HepG2 (cell line): ENCODE results near the gene PP2D1. TPM values are rescaled to one million over a fixed set of nuclear protein-coding genes. Genes with fewer than 3 reads are reported as not detected.

Experiments used
- BCL6 ChIP-seq: IDR thresholded peaks from 2 replicates; pipeline ENCODE4 v1.6.1; 2016; ENCODE audit warnings: missing genetic modification reagents, missing compliant biosample characterization
- ELF1 ChIP-seq: sonication (generic); formaldehyde crosslinking; IDR thresholded peaks from 2 replicates; pipeline ENCODE4 v1.4.0; 2020; ENCODE audit warnings: missing genetic modification reagents
- HDAC1 ChIP-seq: sonication (generic); formaldehyde crosslinking; IDR thresholded peaks from 2 replicates; pipeline ENCODE4 v1.5.1; 2020; ENCODE audit warnings: mild to moderate bottlenecking, missing genetic modification reagents
- HNRNPK ChIP-seq: fragments of 200-400 bp; formaldehyde crosslinking; IDR thresholded peaks from 2 replicates; pipeline ENCODE4 v1.6.1; 2018; ENCODE audit warnings: low read length, low read depth, moderate library complexity, mild to moderate bottlenecking; ENCODE audit not compliant: poor library complexity, severe bottlenecking
- JUN ChIP-seq: sonication (generic); formaldehyde crosslinking; IDR thresholded peaks from 2 replicates; pipeline ENCODE4 v1.4.0; 2020; ENCODE audit warnings: mild to moderate bottlenecking, missing genetic modification reagents
- PHF20 ChIP-seq: sonication (generic); formaldehyde crosslinking; IDR thresholded peaks from 2 replicates; pipeline ENCODE4 v1.5.0; 2020; ENCODE audit warnings: mild to moderate bottlenecking, missing genetic modification reagents
- SALL1 ChIP-seq: sonication (generic); formaldehyde crosslinking; IDR thresholded peaks from 2 replicates; pipeline ENCODE4 v1.8.0; 2022; ENCODE audit warnings: mild to moderate bottlenecking, missing genetic modification reagents
- SIN3A ChIP-seq: IDR thresholded peaks from 2 replicates; pipeline ENCODE4 v1.6.1; 2011; ENCODE audit warnings: low read depth, mild to moderate bottlenecking, control low read depth, low read length, borderline replicate concordance
- SP2 ChIP-seq: sonication (generic); formaldehyde crosslinking; IDR thresholded peaks from 2 replicates; pipeline ENCODE4 v1.5.1; 2020; ENCODE audit warnings: mild to moderate bottlenecking, missing genetic modification reagents
- SSRP1 ChIP-seq: IDR thresholded peaks from 2 replicates; pipeline ENCODE4 v1.6.1; 2016; ENCODE audit warnings: control low read depth
- ZNF20 ChIP-seq: sonication (generic); formaldehyde crosslinking; IDR thresholded peaks from 2 replicates; pipeline ENCODE4 v1.4.0; 2020; ENCODE audit warnings: mild to moderate bottlenecking, moderate library complexity, missing genetic modification reagents
- ZNF558 ChIP-seq: sonication (generic); formaldehyde crosslinking; IDR thresholded peaks from 2 replicates; pipeline ENCODE4 v1.9.0; 2022; ENCODE audit warnings: mild to moderate bottlenecking, missing genetic modification reagents, borderline replicate concordance
- ZNF773 ChIP-seq: sonication (generic); formaldehyde crosslinking; IDR thresholded peaks from 2 replicates; pipeline ENCODE4 v1.4.0; 2020; ENCODE audit warnings: missing genetic modification reagents, borderline replicate concordance
- ZNF883 ChIP-seq: sonication (generic); formaldehyde crosslinking; IDR thresholded peaks from 2 replicates; pipeline ENCODE4 v1.5.1; 2020; ENCODE audit warnings: mild to moderate bottlenecking, missing genetic modification reagents; ENCODE audit errors: not compliant biosample characterization
- polyA plus RNA-seq, 8 experiments: library from polyadenylated mRNA; depleted of rRNA in 3 of 8; stranded (reverse) in 7 of 8; unstranded in 1 of 8; fragments of >200 nt; fragmentation: Illumina TruSeq in 4 of 8; extraction: Trizol in 4 of 8; gene quantifications; 2 replicates each; pipeline versions ENCODE4 v1.2.1 to v1.2.3, GENCODE V29; 2011 to 2016; ENCODE audit warnings: low read depth in 4 of 8, missing spikeins in 1 of 8, mixed read lengths in 1 of 8; ENCODE audit not compliant: insufficient read depth in 1 of 8
- total RNA-seq, 5 experiments: library from RNA; depleted of rRNA; stranded (reverse); fragments of >200 nt; fragmentation: Illumina TruSeq; extraction: Trizol; gene quantifications; 2 replicates each; pipeline ENCODE4 v1.2.3, GENCODE V29; 2016; ENCODE audit warnings: low read depth in 1 of 5
- TF ChIP-seq, protein P1 (sequence below), 2 experiments: sonication (generic) in 1 of 2; formaldehyde crosslinking in 1 of 2; IDR thresholded peaks; 2 replicates each; pipeline versions ENCODE4 v1.4.0 to v1.6.1; 2018 to 2020; ENCODE audit warnings: missing genetic modification reagents in 2 of 2, borderline replicate concordance in 1 of 2, low read depth in 1 of 2, mild to moderate bottlenecking in 1 of 2, missing biosample characterization in 1 of 2
- TF ChIP-seq, protein P2 (sequence below): sonication (generic); formaldehyde crosslinking; IDR thresholded peaks from 2 replicates; pipeline ENCODE4 v1.8.0; 2022; ENCODE audit warnings: missing genetic modification reagents, mild to moderate bottlenecking, inconsistent platforms, borderline replicate concordance
- TF ChIP-seq, protein P3 (sequence below): sonication (generic); formaldehyde crosslinking; IDR thresholded peaks from 2 replicates; pipeline ENCODE4 v1.5.0; 2020; ENCODE audit warnings: missing genetic modification reagents
- TF ChIP-seq, protein P4 (sequence below): sonication (generic); formaldehyde crosslinking; IDR thresholded peaks from 2 replicates; pipeline ENCODE4 v1.4.0; 2020; ENCODE audit warnings: low read depth, missing genetic modification reagents
- TF ChIP-seq, protein P5 (sequence below): sonication (generic); formaldehyde crosslinking; IDR thresholded peaks from 2 replicates; pipeline ENCODE4 v1.4.0; 2020; ENCODE audit warnings: missing genetic modification reagents

PP2D1 gene
- total and polyA plus RNA-seq, 2 of the 13 experiments (the other 11 are each of a cell fraction or from before 2014, with no cell fraction given) = not detected

DNA sequence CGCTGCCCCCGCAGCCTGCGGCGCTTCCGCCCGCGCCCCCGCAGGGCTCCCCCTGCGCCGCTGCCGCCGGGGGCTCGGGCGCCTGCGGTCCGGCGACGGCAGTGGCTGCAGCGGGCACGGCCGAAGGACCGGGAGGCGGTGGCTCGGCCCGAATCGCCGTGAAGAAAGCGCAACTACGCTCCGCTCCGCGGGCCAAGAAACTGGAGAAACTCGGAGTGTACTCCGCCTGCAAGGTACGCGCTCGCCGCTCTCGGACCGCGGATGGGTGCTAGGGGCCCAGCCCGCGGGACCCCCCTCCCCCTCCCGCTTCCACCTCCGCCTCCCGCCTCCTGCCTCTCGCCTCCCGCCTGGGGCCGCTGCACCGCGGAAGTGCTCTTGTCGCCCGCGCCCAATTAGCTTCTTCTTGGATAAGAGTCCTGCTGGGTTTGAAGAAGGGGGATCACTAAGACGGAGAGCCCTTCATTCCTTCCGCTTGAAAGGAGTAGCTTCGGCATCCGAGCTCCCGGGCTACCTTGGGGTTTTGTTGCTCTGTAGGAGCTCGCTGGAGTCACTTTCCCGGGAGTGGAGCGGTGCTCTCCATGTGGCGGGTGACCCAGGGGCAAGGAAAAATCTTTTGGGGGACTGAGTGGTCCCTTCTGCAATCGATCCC lies 28.6 kb upstream of the PP2D1 start (continued):
- TF ChIP-seq, protein P1, sequence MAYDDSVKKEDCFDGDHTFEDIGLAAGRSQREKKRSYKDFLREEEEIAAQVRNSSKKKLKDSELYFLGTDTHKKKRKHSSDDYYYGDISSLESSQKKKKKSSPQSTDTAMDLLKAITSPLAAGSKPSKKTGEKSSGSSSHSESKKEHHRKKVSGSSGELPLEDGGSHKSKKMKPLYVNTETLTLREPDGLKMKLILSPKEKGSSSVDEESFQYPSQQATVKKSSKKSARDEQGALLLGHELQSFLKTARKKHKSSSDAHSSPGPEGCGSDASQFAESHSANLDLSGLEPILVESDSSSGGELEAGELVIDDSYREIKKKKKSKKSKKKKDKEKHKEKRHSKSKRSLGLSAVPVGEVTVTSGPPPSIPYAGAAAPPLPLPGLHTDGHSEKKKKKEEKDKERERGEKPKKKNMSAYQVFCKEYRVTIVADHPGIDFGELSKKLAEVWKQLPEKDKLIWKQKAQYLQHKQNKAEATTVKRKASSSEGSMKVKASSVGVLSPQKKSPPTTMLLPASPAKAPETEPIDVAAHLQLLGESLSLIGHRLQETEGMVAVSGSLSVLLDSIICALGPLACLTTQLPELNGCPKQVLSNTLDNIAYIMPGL (CRISPR knock-in tag; IDR thresholded peaks at IDR 0.05; ENCODE audit: borderline replicate concordance in 1 of 2, low read depth in 1 of 2) = no peak; a peak in 1 of 4 replicates
- TF ChIP-seq, protein P2, sequence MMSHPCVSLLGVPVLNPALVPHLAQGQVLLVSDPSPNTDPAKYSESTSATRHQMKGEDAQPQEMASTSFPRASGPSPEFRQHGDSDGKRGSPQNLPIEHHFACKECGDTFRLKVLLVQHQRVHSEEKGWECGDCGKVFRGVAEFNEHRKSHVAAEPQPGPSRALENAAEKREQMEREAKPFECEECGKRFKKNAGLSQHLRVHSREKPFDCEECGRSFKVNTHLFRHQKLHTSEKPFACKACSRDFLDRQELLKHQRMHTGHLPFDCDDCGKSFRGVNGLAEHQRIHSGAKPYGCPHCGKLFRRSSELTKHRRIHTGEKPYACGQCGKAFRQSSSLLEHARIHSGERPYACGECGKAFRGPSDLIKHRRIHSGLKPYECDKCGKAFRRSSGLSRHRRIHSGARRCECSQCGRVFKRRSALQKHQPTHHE (CRISPR knock-in tag) = 0 out of 2 replicates have a peak, but pooled peaks have one; percentile 2
- TF ChIP-seq ZNF883 = peak; percentile 4
- TF ChIP-seq HDAC1 (CRISPR knock-in tag) = peak; percentile 33
- no peak for TF ChIP-seq ZNF773 (CRISPR knock-in tag)
- TF ChIP-seq, protein P3, sequence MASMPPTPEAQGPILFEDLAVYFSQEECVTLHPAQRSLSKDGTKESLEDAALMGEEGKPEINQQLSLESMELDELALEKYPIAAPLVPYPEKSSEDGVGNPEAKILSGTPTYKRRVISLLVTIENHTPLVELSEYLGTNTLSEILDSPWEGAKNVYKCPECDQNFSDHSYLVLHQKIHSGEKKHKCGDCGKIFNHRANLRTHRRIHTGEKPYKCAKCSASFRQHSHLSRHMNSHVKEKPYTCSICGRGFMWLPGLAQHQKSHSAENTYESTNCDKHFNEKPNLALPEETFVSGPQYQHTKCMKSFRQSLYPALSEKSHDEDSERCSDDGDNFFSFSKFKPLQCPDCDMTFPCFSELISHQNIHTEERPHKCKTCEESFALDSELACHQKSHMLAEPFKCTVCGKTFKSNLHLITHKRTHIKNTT (CRISPR knock-in tag) = no peak
- TF ChIP-seq, protein P4, sequence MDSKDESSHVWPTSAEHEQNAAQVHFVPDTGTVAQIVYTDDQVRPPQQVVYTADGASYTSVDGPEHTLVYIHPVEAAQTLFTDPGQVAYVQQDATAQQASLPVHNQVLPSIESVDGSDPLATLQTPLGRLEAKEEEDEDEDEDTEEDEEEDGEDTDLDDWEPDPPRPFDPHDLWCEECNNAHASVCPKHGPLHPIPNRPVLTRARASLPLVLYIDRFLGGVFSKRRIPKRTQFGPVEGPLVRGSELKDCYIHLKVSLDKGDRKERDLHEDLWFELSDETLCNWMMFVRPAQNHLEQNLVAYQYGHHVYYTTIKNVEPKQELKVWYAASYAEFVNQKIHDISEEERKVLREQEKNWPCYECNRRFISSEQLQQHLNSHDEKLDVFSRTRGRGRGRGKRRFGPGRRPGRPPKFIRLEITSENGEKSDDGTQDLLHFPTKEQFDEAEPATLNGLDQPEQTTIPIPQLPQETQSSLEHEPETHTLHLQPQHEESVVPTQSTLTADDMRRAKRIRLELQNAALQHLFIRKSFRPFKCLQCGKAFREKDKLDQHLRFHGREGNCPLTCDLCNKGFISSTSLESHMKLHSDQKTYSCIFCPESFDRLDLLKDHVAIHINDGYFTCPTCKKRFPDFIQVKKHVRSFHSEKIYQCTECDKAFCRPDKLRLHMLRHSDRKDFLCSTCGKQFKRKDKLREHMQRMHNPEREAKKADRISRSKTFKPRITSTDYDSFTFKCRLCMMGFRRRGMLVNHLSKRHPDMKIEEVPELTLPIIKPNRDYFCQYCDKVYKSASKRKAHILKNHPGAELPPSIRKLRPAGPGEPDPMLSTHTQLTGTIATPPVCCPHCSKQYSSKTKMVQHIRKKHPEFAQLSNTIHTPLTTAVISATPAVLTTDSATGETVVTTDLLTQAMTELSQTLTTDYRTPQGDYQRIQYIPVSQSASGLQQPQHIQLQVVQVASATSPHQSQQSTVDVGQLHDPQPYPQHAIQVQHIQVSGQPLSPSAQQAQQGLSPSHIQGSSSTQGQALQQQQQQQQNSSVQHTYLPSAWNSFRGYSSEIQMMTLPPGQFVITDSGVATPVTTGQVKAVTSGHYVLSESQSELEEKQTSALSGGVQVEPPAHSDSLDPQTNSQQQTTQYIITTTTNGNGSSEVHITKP (CRISPR knock-in tag) = no peak
- TF ChIP-seq PHF20 (CRISPR knock-in tag) = 0 out of 2 replicates have a peak, but pooled peaks have one; percentile 27
- TF ChIP-seq BCL6 = no peak
- TF ChIP-seq SALL1 (CRISPR knock-in tag) = peak; percentile 26; the same call in 1 of the 2 replicates
- peak; percentile 22; the same call in 1 of the 2 replicates for TF ChIP-seq SIN3A
- TF ChIP-seq ZNF558 (CRISPR knock-in tag) = peak; percentile 31; the same call in 1 of the 2 replicates
- TF ChIP-seq, protein P5, sequence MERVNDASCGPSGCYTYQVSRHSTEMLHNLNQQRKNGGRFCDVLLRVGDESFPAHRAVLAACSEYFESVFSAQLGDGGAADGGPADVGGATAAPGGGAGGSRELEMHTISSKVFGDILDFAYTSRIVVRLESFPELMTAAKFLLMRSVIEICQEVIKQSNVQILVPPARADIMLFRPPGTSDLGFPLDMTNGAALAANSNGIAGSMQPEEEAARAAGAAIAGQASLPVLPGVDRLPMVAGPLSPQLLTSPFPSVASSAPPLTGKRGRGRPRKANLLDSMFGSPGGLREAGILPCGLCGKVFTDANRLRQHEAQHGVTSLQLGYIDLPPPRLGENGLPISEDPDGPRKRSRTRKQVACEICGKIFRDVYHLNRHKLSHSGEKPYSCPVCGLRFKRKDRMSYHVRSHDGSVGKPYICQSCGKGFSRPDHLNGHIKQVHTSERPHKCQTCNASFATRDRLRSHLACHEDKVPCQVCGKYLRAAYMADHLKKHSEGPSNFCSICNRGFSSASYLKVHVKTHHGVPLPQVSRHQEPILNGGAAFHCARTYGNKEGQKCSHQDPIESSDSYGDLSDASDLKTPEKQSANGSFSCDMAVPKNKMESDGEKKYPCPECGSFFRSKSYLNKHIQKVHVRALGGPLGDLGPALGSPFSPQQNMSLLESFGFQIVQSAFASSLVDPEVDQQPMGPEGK (CRISPR knock-in tag) = peak; percentile 71
- no peak for TF ChIP-seq SSRP1 (CRISPR knock-in tag)
- TF ChIP-seq HNRNPK = peak; percentile 9
- no peak for TF ChIP-seq ZNF20 (CRISPR knock-in tag)
- TF ChIP-seq JUN = no peak
- peak; percentile 68 for TF ChIP-seq ELF1 (CRISPR knock-in tag)
- no peak for TF ChIP-seq SP2 (CRISPR knock-in tag)
